Keratinocyte (primary cell): Measurements from ENCODE around the gene ARHGEF16.

Experiments used
- EZH2 ChIP-seq: IDR thresholded peaks from one replicate; pipeline ENCODE4 v1.6.1; 2012; ENCODE audit warnings: inconsistent platforms, mild to moderate bottlenecking, low read length, moderate library complexity
- TF ChIP-seq, protein P1 (sequence below), 3 experiments: IDR thresholded peaks in 1 of 3; conservative IDR thresholded peaks in 1 of 3; optimal IDR thresholded peaks in 1 of 3; 2 replicates in 2 of 3; 3 replicates in 1 of 3; pipeline versions ENCODE3 to v1.5.1; 2011; ENCODE audit warnings: low read length in 3 of 3, mild to moderate bottlenecking in 3 of 3, moderate library complexity in 2 of 3, control low read depth in 1 of 3, inconsistent platforms in 1 of 3; ENCODE audit not compliant: insufficient read depth in 2 of 3; ENCODE audit errors: extremely low read depth in 1 of 3

DNA sequence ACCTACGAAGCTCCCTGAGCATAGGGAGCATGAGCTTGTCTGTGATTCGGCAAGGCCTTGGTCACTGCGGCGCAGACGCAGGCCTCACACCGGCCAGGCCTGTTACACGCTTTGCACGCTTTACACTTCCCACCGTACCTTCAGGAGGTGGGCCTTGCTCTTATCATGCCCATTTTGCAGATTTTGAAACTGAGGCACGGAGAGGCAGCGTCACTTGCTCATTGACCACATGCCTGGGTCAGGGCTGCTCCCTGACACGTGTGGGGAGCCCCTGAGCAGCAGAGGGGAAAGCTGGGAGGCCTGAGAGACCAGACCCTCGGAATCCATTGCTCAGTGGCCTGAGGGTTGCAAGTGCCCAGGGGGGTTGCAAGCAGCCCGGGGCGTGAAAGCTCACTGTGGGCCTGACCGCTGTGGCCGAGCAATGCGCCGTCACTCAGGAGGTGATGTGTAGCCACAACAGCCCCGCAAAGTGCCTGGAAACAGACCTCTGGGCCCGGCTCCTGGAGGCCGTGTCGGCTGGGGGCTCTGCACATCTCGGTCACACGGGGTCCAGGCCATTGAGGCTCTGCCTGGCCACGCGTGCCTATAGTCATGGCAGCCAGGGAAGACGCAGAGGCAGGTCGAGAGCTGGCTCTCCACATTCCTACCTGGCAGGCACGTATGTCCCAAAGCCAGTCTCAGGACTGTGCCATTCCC lies 6.9 kb downstream of the ARHGEF16 start:
- TF ChIP-seq EZH2: no peak
- TF ChIP-seq, protein P1, sequence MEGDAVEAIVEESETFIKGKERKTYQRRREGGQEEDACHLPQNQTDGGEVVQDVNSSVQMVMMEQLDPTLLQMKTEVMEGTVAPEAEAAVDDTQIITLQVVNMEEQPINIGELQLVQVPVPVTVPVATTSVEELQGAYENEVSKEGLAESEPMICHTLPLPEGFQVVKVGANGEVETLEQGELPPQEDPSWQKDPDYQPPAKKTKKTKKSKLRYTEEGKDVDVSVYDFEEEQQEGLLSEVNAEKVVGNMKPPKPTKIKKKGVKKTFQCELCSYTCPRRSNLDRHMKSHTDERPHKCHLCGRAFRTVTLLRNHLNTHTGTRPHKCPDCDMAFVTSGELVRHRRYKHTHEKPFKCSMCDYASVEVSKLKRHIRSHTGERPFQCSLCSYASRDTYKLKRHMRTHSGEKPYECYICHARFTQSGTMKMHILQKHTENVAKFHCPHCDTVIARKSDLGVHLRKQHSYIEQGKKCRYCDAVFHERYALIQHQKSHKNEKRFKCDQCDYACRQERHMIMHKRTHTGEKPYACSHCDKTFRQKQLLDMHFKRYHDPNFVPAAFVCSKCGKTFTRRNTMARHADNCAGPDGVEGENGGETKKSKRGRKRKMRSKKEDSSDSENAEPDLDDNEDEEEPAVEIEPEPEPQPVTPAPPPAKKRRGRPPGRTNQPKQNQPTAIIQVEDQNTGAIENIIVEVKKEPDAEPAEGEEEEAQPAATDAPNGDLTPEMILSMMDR (optimal IDR thresholded peaks at IDR 0.05 in 1 of 3, IDR thresholded peaks at IDR 0.05 in 1 of 3, conservative IDR thresholded peaks at IDR 0.05 in 1 of 3; ENCODE audit: extremely low read depth in 1 of 3, insufficient read depth in 2 of 3, low read length in 3 of 3): no peak
